GM21447 (cell line): ENCODE data around the gene RRP1.
"Not testable (repeated sequence)": the region's sequence is repeated elsewhere in the genome, so short reads cannot be mapped to it uniquely, and the experiment has no call there.

ENCODE experiments used
- ATAC-seq: cut with Tn5 transposase; IDR thresholded peaks from one replicate; pipeline ENCODE4 v1.9.1; 2021; ENCODE audit not compliant: unreplicated experiment

Gene RRP1

DNA sequence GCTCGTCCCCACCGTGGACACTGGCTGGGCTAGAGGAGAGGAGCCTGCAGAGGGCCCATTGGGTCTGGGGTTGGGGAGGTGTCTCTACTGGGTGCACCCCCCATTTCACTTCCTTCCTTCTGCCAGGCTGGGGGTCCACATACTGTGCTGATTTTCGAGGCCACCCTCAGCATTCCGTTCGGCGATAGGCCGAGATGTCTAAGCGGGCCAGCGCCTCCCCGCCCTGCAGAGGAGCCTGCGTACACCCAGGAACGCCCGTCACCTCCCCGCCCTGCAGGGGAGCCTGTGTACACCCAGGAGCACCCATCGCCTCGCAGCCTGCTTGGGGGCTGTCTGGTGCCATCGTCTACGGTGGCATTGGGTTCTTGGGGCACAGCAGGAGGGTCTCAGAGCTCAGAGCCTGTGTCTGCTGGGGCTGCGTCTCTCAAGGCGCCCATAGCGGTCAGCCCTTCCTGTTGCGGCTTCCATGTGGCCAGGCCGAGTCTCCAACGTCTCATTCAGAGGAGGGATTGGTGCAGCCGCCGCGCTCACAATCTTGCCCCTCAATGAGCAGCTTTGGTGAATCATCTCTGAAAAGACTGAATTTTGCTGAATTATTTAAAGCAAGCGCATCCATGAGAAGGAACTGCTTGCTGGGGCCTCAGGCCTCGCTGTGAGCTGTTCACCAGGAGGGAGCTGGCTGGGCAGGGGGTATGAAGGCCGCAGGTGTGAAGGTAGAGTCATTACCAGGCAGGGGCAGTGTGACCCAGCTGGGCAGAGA lies 44.9 kb downstream of the RRP1 start:
- ATAC-seq = no peak

DNA sequence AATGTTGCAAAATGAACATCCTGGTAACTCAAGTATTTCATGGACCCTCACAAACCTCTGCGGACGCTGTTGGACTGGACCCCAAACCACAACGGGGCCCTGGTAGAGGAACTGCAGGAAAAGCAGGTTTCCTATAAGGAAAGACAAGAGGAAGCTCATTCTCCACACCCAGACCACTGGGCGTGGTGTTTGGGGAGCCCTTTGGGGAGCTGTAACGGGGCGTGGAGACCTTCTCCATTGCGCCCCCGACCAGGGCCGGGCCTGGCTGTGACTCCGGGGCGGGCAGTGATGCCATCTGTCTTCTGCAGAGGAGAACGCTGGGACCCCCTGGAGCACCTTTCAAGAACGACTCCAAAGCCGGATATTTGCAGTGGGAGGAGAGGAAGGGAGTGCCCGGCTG lies 45.7 kb downstream of the RRP1 start:
- ATAC-seq = no peak

GRCh38 chr21:43835861-43836260 lies 46.5 kb downstream of the RRP1 start:
- no peak for ATAC-seq

DNA sequence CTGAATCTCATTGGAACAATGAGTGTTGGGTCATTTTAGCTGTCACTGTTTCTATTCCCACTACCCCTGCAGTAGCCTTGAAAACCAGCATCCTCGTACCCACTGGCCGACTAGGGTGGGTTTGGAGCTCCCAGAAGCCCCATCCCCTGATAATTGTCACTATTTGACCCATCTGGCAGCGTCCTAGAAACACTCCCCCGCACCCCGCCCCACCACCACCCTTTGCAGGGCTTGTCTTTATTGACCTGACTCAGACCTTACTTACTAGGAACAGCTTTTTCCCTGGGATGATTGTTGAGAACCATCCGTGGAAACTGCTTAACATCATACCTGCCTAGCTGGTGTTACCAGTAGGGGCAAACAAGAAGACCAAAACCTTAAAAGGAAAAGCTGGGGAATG lies 47.2 kb downstream of the RRP1 start:
- ATAC-seq = no peak

DNA sequence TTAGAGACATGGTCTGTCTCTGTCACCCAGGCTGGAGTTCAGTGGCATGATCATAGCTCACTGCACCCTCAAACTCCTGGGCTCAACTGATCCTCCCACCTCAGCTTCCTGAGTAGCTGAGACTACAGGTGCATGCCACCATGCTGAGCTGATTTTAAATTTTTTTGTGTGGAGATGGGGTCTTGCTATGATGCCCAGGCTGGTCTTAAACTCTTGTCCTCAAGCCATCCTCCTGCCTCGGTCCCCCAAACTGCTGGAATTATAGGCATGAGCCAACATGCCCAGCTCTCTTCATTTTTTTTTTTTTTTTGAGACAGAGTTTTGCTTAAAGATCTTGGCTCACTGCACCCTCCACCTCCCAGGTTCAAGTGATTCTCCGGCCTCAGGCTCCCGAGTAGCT lies 50.9 kb downstream of the RRP1 start:
- ATAC-seq = no peak

DNA sequence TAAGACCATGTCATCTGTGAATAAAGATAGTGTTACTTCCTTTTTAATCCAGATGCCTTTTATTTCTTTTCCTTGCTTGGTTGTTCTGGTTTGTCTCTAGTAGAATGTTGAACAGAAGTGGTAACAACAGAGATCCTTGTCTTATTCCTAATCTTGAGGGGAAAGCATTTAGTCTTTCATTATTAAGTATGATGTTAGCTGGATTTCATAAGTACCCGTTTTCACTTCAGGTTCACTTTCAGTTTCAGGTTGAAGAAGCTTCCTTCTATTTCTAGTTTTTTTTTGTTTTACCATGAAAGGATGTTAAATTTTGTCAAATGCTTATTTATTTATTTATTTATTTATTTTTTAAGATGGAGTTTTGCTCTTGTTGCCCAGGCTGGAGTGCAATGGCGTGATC lies 53.4 kb downstream of the RRP1 start:
- ATAC-seq = no peak

GRCh38 chr21:43844906-43845305 lies 55.5 kb downstream of the RRP1 start:
- ATAC-seq = not testable (repeated sequence)

GRCh38 chr21:43845386-43845785 lies 56.0 kb downstream of the RRP1 start:
- no peak for ATAC-seq

DNA sequence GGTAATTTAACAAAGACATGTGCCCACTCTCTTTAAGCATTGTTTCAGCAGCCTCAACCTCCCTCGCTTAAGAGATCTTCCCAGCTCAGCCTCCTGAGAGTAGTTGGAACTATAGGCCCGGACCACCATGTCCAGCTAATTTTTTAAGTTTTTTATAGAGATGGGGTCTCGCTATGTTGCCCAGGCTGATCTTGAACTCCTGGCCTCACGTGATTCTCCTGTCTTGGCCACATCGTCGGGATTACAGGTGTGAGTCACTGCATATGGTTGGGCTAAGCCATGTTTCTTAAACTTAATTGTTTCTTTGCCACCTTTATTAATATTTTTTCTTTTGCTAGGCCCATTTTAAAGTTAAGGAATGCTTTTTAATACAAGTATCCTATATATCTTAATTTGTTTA lies 57.1 kb downstream of the RRP1 start:
- no peak for ATAC-seq

GRCh38 chr21:43847301-43847700 lies 57.9 kb downstream of the RRP1 start:
- ATAC-seq = no peak

GRCh38 chr21:43848771-43849170 lies 59.4 kb downstream of the RRP1 start:
- ATAC-seq = no peak

GRCh38 chr21:43849532-43850299 lies 60.3 kb downstream of the RRP1 start:
- ATAC-seq = no peak

GRCh38 chr21:43850728-43851295 lies 61.4 kb downstream of the RRP1 start:
- no peak for ATAC-seq

DNA sequence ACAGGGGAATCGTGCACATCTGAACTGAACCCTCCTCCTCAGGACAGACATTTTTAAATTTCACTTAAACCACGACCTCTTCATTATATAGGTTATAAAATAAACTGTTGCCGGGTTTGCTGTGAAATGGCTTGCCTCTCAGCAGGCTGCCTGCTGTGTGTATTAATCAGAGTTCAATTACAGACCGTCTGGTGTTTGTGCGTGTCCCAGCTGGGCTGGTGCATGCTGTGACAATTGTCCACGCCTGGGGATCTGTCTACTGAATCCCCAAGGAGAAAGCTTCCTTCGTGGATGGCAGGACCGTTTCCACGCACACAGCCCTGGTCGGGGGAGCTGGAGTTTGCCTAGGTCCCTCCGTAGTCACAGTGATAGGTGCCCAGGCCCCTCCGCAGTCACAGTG lies 62.2 kb downstream of the RRP1 start:
- no peak for ATAC-seq

- no peak for ATAC-seq
These were observed 64.7 kb downstream of the RRP1 start for GRCh38 chr21:43853851-43854772.
